Measurements from ENCODE around the gene POC1A.

Gene POC1A

DNA sequence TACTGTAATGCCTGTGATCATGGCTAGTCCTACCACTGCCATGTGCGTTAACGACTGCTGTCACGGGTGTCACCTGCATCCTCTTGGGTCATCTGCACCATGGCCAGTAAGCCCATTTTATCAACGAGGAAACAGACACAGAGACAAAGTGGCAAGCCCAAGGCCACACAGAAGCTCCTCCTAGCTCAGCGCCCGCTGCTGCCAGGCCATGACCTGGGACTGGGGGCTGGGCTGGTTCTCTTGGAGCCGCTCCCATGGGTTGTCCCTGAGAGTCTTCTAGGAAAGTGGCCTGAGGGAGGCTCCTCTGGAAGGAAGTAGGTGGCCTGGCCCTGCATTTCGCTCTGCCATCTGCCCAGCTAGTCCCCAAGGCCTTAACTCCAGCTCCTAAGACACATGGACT lies 102.8 kb downstream of the POC1A start:
- Histone ChIP-seq H3K4me3 (ENCODE audit: low read length) (no peak overlapping the region), H4K20me1 (ENCODE audit: insufficient read depth, low read length) (no peaks in the 10 kb centered on the region; the same call in 1 of the 2 replicates), H3K79me2 (ENCODE audit: low read length) (peaks cover 8% of the 10 kb centered on the region; the same call in 1 of the 2 replicates), H3K4me2 (ENCODE audit: low read length) (no peak overlapping the region), H3K27me3 (ENCODE audit: low read depth, low read length) (no peaks in the 10 kb centered on the region), H3K4me1 (ENCODE audit: low read length) (peaks cover 14% of the 10 kb centered on the region), H3K9me3 (ENCODE audit: insufficient read depth, low read length) (no peaks in the 10 kb centered on the region), H3K27ac (ENCODE audit: low read length) (no peak overlapping the region), H2AFZ (ENCODE audit: low read depth, low read length) (no peak overlapping the region), H3K36me3 (replicated peaks; ENCODE audit: low read depth, low read length) (peaks cover 27% of the 10 kb centered on the region), H3K9ac (ENCODE audit: low read length) (no peak overlapping the region)
- no peak for TF ChIP-seq EZH2phosphoT487 (IDR thresholded peaks at IDR 0.05; ENCODE audit: low read depth)
- TF ChIP-seq, protein P1, sequence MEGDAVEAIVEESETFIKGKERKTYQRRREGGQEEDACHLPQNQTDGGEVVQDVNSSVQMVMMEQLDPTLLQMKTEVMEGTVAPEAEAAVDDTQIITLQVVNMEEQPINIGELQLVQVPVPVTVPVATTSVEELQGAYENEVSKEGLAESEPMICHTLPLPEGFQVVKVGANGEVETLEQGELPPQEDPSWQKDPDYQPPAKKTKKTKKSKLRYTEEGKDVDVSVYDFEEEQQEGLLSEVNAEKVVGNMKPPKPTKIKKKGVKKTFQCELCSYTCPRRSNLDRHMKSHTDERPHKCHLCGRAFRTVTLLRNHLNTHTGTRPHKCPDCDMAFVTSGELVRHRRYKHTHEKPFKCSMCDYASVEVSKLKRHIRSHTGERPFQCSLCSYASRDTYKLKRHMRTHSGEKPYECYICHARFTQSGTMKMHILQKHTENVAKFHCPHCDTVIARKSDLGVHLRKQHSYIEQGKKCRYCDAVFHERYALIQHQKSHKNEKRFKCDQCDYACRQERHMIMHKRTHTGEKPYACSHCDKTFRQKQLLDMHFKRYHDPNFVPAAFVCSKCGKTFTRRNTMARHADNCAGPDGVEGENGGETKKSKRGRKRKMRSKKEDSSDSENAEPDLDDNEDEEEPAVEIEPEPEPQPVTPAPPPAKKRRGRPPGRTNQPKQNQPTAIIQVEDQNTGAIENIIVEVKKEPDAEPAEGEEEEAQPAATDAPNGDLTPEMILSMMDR (IDR thresholded peaks at IDR 0.05; ENCODE audit: low read depth, low read length), result no peak

DNA sequence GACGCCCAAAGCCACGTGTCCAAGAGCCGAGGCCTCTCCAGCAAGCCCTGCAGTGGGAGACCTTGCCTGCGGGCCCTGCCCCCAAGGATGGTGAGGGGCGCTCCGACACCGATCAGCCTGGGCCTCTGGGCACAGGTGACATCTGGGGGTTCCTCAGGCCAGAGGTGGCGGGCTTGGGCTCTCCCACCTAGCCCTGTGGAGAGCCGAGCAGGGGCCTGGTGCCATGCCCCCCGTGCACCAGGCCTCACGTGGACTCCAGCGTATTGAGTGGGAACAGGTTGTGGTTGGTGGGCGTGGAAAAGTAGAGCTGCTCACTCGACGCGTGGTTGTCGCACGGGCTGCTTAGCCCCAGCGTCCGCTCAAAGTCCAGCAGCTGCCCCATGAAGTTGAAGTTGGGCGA lies 103.7 kb downstream of the POC1A start:
- H3K9ac ChIP-seq (ENCODE audit: low read length), result no peak overlapping the region
- H3K4me3 ChIP-seq (ENCODE audit: low read length), result no peak overlapping the region
- no peaks in the 10 kb centered on the region for H3K27me3 ChIP-seq (ENCODE audit: low read depth, low read length)
- H3K79me2 ChIP-seq (ENCODE audit: low read length), result peaks cover 5% of the 10 kb centered on the region; the same call in 1 of the 2 replicates
- no peak for TF ChIP-seq EZH2phosphoT487 (IDR thresholded peaks at IDR 0.05; ENCODE audit: low read depth)
- TF ChIP-seq, protein P1 (IDR thresholded peaks at IDR 0.05; ENCODE audit: low read depth, low read length), result no peak
- peaks cover 14% of the 10 kb centered on the region for H3K4me1 ChIP-seq (ENCODE audit: low read length)
- H3K36me3 ChIP-seq (replicated peaks; ENCODE audit: low read depth, low read length), result peaks cover 27% of the 10 kb centered on the region
- no peak overlapping the region for H3K27ac ChIP-seq (ENCODE audit: low read length)
- H3K9me3 ChIP-seq (ENCODE audit: insufficient read depth, low read length), result no peaks in the 10 kb centered on the region
- no peak overlapping the region for H3K4me2 ChIP-seq (ENCODE audit: low read length)
- H4K20me1 ChIP-seq (ENCODE audit: insufficient read depth, low read length), result no peaks in the 10 kb centered on the region; the same call in 1 of the 2 replicates
- no peak overlapping the region for H2AFZ ChIP-seq (ENCODE audit: low read depth, low read length)

DNA sequence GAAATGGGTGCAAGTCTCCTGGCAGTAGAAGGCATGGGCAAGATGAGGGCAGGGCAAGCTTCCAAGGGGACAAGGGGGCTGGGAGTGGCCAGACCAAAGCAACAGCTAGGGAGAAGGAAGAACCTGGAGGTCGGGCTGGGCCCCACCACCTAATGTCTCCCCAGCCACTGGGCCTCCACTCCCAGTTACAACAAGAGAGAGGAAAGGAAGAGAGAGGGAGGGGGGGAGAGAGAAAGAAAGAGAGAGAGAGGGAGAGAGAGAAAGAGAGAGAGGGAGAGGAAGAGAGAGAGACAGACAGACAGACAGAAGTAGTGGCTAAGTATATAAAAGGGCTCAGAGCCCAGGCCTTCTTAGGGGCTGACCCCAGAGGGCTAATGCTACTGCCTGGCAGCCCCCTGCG lies 104.7 kb downstream of the POC1A start:
- no peak overlapping the region for H3K9ac ChIP-seq (ENCODE audit: low read length)
- no peak overlapping the region for H2AFZ ChIP-seq (ENCODE audit: low read depth, low read length)
- no peaks in the 10 kb centered on the region for H3K79me2 ChIP-seq (ENCODE audit: low read length)
- H3K4me2 ChIP-seq (ENCODE audit: low read length), result no peak overlapping the region
- H3K36me3 ChIP-seq (replicated peaks; ENCODE audit: low read depth, low read length), result peaks cover 27% of the 10 kb centered on the region
- H4K20me1 ChIP-seq (ENCODE audit: insufficient read depth, low read length), result no peaks in the 10 kb centered on the region; the same call in 1 of the 2 replicates
- TF ChIP-seq, protein P1 (IDR thresholded peaks at IDR 0.05; ENCODE audit: low read depth, low read length), result no peak
- TF ChIP-seq EZH2phosphoT487 (IDR thresholded peaks at IDR 0.05; ENCODE audit: low read depth), result no peak
- no peaks in the 10 kb centered on the region for H3K9me3 ChIP-seq (ENCODE audit: insufficient read depth, low read length)
- H3K4me3 ChIP-seq (ENCODE audit: low read length), result no peak overlapping the region
- H3K27me3 ChIP-seq (ENCODE audit: low read depth, low read length), result no peaks in the 10 kb centered on the region
- peaks cover 10% of the 10 kb centered on the region for H3K4me1 ChIP-seq (ENCODE audit: low read length)
- no peak overlapping the region for H3K27ac ChIP-seq (ENCODE audit: low read length)

DNA sequence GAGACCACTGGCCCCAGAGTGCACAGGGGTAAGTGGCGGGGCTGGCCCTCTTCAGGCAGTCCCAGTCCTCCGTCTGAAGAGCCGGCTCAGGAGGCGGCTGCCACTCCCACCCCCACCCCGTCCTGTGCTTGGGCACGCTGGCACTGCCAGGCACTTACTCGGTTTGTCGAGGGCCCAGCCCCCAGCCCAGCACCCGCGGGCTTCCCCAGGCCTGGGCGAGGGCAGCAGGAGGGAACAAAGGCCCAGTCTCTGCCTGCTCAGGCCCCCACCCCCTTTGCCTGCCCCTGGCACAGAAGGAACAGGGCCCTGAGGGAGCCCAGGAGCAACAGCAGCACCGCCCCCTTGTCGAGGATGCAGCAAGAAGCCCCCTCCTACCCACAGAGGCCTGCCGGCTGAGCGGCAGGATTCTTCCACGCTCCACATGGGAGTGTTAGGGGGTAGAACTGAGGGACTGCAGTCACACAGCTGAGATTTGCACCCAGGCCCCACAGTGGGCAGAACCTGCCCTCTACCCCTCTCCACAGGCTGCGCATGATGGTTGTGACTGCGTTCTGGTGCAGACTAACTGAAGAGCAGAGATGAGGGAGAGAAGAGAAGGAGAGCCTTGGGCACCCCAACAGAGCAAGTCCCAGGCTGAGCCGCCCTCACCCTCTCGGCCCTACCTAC lies 106.8 kb downstream of the POC1A start:
- H4K20me1 ChIP-seq (ENCODE audit: insufficient read depth, low read length), result no peaks in the 10 kb centered on the region; the same call in 1 of the 2 replicates
- TF ChIP-seq, protein P1 (IDR thresholded peaks at IDR 0.05; ENCODE audit: low read depth, low read length), result no peak
- H3K27ac ChIP-seq (ENCODE audit: low read length), result no peak overlapping the region
- H3K4me1 ChIP-seq (ENCODE audit: low read length), result peaks cover 2% of the 10 kb centered on the region; the same call in 1 of the 2 replicates
- H3K9ac ChIP-seq (ENCODE audit: low read length), result no peak overlapping the region
- H2AFZ ChIP-seq (ENCODE audit: low read depth, low read length), result no peak overlapping the region
- H3K4me3 ChIP-seq (ENCODE audit: low read length), result no peak overlapping the region
- H3K4me2 ChIP-seq (ENCODE audit: low read length), result no peak overlapping the region
- H3K36me3 ChIP-seq (replicated peaks; ENCODE audit: low read depth, low read length), result peaks cover 21% of the 10 kb centered on the region
- H3K9me3 ChIP-seq (ENCODE audit: insufficient read depth, low read length), result no peaks in the 10 kb centered on the region
- H3K27me3 ChIP-seq (ENCODE audit: low read depth, low read length), result peaks cover 10% of the 10 kb centered on the region
- no peaks in the 10 kb centered on the region for H3K79me2 ChIP-seq (ENCODE audit: low read length)
